Kidney (tissue), 14 donors: ENCODE results near the gene DIMT1. TPM values are rescaled to one million over a fixed set of nuclear protein-coding genes. Genes with fewer than 3 reads are reported as not detected.

Experiments
- DNase-seq, 5 donors: peaks; one replicate each; pipeline ENCODE4 v3.0.0-alpha.2; 2013 to 2020
- FAIRE-seq: peaks from 2 replicates; lab custom pipeline; 2012; peaks lifted over from hg19 to GRCh38; lab: Jason Lieb, UNC
- H3K27ac ChIP-seq, 2 donors: one replicate each; pipeline ENCODE4 v1.7.0; 2013; ENCODE audit warnings: low read depth in 2 of 2, low read length in 2 of 2, inconsistent platforms in 1 of 2
- H3K27me3 ChIP-seq: one replicate; pipeline ENCODE4 v1.7.1; 2013; ENCODE audit warnings: low read length, inconsistent platforms; ENCODE audit not compliant: control insufficient read depth, insufficient read depth
- H3K36me3 ChIP-seq, 3 donors: one replicate each; pipeline versions ENCODE4 v1.7.0 to v1.7.1; 2013; ENCODE audit warnings: low read length in 3 of 3, control low read depth in 1 of 3, inconsistent platforms in 1 of 3; ENCODE audit not compliant: insufficient read depth in 3 of 3, control insufficient read depth in 2 of 3
- H3K4me1 ChIP-seq, 3 donors: one replicate each; pipeline versions ENCODE4 v1.7.0 to v1.7.1; 2013; ENCODE audit warnings: low read length in 3 of 3, inconsistent platforms in 1 of 3, low read depth in 1 of 3; ENCODE audit not compliant: control insufficient read depth in 2 of 3, insufficient read depth in 2 of 3
- H3K4me3 ChIP-seq, 3 donors: one replicate each; pipeline versions ENCODE4 v1.7.0 to v1.8.1; 2013; ENCODE audit warnings: low read length in 3 of 3, control low read depth in 1 of 3, inconsistent platforms in 1 of 3
- H3K9ac ChIP-seq, 3 donors: one replicate each; pipeline versions ENCODE4 v1.7.0 to v1.7.1; 2013; ENCODE audit warnings: low read length in 3 of 3, control low read depth in 1 of 3, inconsistent platforms in 1 of 3
- H3K9me3 ChIP-seq, 3 donors: one replicate each; pipeline versions ENCODE4 v1.7.0 to v1.7.1; 2013; ENCODE audit warnings: low read length in 3 of 3, control low read depth in 1 of 3, inconsistent platforms in 1 of 3; ENCODE audit not compliant: control insufficient read depth in 2 of 3, insufficient read depth in 1 of 3
- CTCF ChIP-seq: IDR thresholded peaks from 3 replicates; pipeline ENCODE4 v1.5.1; 2012; ENCODE audit warnings: mild to moderate bottlenecking, moderate library complexity, borderline replicate concordance; ENCODE audit not compliant: insufficient read depth; ENCODE audit errors: extremely low read depth
- intact Hi-C: fragments of 100-400 bp; cut with DNase I; formaldehyde crosslinking; loops from one replicate; pipeline ENCODE4 v1.11.1; 2022
- polyA plus RNA-seq: library from polyadenylated mRNA; stranded (reverse); fragments of 350-450 nt; fragmentation: Illumina TruSeq; extraction: RNeasy Lipid Tissue Mini Kit (QIAGEN cat#74804); gene quantifications from one replicate; pipeline ENCODE4 v1.2.3, GENCODE V29; 2014; ENCODE audit warnings: low read depth, low replicate concordance; ENCODE audit not compliant: insufficient read depth
- total RNA-seq: library from RNA; stranded (reverse); fragmentation: NEBNext Ultra II Directional; extraction: Animal tissue kit (Norgen Biotek cat#: 25700); gene quantifications from one replicate; pipeline ENCODE4 v1.2.1, GENCODE V29; 2021
- donor health status: control.
- donor health status: control.
- donor health status: control.
- donor health status: control.
- donor health status: control.
- donor health status: DM: yes; HTN: yes; CAD: no.
- donor health status: Normal renal cell carcinoma (clear cell type).

DIMT1 gene
- total and polyA plus RNA-seq, 2 donors from 2014 or later: 9.9 to 19.9 TPM

- H3K9me3 ChIP-seq: no peaks in the 10 kb centered on the region
- H3K4me1 ChIP-seq: peaks cover 0 to 6% (median 3%) of the 10 kb centered on the region in 3 donors
- peak overlapping the region in 1 of 3 donors; percentile 90 for H3K9ac ChIP-seq
- H3K27ac ChIP-seq: no peak overlapping the region
- FAIRE-seq (no peak), DNase-seq (no peak)
- no peak for TF ChIP-seq CTCF
- no peaks in the 10 kb centered on the region for H3K27me3 ChIP-seq
- intact Hi-C loops: no loop called here
- H3K36me3 ChIP-seq: peaks cover 0 to 4% (median 2%) of the 10 kb centered on the region in 3 donors
- peak overlapping the region; percentile 93 to 97 (median 97) for H3K4me3 ChIP-seq
Measured at GRCh38 chr5:62413711-62414110, 10.0 kb upstream of the DIMT1 start.

GRCh38 chr5:62412549-62413329 is 9.0 kb upstream of the DIMT1 start, which contains the start of gene IPO11:
IPO11 (plus strand) TSS chr5:62412763; CDS start chr5:62437280, 24,517 bp downstream.
- DNase-seq: peak; percentile 99 to 100 (median 99)
- H3K4me3 ChIP-seq: peak within 1 kb of the TSS; percentile 93 to 97 (median 97)
- H3K9me3 ChIP-seq: no peaks in the 10 kb centered on the region
- H3K4me1 ChIP-seq: peaks cover 0 to 6% (median 3%) of the 10 kb centered on the region in 3 donors
- H3K36me3 ChIP-seq: no peaks in the 10 kb centered on the region
- intact Hi-C loops: no loop called here
- TF ChIP-seq CTCF: no peak
- peak within 1 kb of the TSS; percentile 78 to 90 (median 85) for H3K9ac ChIP-seq
- no peaks in the 10 kb centered on the region for H3K27me3 ChIP-seq
- no peak within 1 kb of the TSS for H3K27ac ChIP-seq
- peak; percentile 97 for FAIRE-seq

- TF ChIP-seq CTCF: no peak
- Histone ChIP-seq H3K27me3 (no peaks in the 10 kb centered on the region), H3K9ac (no peak overlapping the region), H3K27ac (no peak overlapping the region), H3K36me3 (peaks cover 2 to 29% (median 7%) of the 10 kb centered on the region in 3 donors), H3K4me3 (no peak overlapping the region), H3K4me1 (no peaks in the 10 kb centered on the region), H3K9me3 (no peaks in the 10 kb centered on the region)
- FAIRE-seq (no peak), DNase-seq (no peak)
- intact Hi-C loops: no loop called here
Measured at GRCh38 chr5:62395210-62395950, 8.3 kb downstream of the DIMT1 start.
